Measurements from ENCODE around the gene ZSCAN22. TPM values are rescaled to one million over a fixed set of nuclear protein-coding genes. Genes with fewer than 3 reads are reported as not detected.

The ZSCAN22 gene
- total RNA-seq (2014; rRNA removed) (4.0 and 4.3 TPM in 2 replicates), Bru-seq, nascent RNA (percentile 66 among the genes with signal in this experiment), BruChase-seq, experiment 1, labeled RNA remaining after a 6-hour chase (percentile 67 among the genes with signal in this experiment), BruChase-seq, experiment 2, labeled RNA remaining after a 2-hour chase (percentile 70 among the genes with signal in this experiment)
- long read RNA-seq, full-length matches to known transcripts = 4 of 20 reads
- long read RNA-seq, partial matches to known transcripts = 0 of 20 reads
- long read RNA-seq, other reads (novel, unspliced or antisense) = 16 of 20 reads

DNA sequence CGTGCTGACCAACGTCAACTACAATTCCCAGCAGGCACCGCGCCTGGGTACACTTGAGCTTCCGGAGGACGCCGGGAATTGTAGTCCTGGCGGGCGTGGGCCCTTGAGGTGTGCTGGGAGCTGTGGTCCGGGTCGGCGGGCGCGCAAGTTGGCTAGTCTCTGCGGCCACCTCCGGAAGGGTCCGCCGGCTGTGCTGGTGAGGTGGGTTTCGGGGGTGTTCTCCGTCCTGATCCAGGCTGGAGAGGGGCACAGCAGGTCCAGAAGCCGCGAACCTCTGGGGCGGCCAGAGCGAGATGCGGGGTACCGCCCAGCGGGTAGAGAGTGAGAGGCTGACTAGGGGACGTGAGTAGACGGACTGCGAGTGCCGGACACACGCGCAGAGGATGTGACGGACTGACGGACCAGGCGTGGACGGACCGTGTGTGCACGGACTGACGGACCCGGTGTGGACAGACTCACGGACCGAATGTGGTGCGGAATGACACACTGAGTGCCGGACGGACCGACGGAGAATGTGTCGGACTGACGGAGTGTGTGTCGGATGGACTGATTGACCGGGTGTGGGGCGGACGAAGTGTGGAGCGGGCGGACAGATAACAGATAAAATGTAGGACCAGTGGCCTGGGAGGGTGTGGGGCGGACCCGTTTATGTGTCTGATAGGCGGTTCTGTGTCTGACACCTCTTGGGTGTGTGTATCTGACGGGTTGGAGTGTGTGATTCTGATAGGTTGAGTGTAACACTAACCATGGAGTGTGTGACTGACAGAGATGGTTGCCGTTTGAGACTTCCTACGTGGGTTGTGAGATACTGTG lies at the start of gene ZSCAN22:
TSS of gene ZSCAN22 (plus strand) at position 81 of the 813 bp plus-strand sequence. CDS start 7,809 bp downstream, outside the sequence.
- Histone ChIP-seq H3K9me3 (ENCODE audit: low read length) (no peaks in the 10 kb centered on the region), H3K79me2 (ENCODE audit: low read length) (peaks cover 62% of the 10 kb centered on the region), H3K4me3 (ENCODE audit: low read length) (peak within 1 kb of the TSS; percentile 94), H3K4me2 (ENCODE audit: low read length) (peak within 1 kb of the TSS; percentile 94), H2AFZ (ENCODE audit: low read length) (peak within 1 kb of the TSS; percentile 82), H3K27me3 (ENCODE audit: low read length) (no peaks in the 10 kb centered on the region), H3F3A (ENCODE audit: low read length, unreplicated experiment) (no peaks in the 10 kb centered on the region), H3K36me3 (ENCODE audit: low read depth, low read length) (0 out of 2 replicates have a peak, but pooled peaks cover 4% of the 10 kb centered on the region), H3K4me1 (ENCODE audit: insufficient read depth, low read length) (peaks cover 26% of the 10 kb centered on the region), H3K9ac (ENCODE audit: low read length) (peak within 1 kb of the TSS; percentile 87), H3K9me2 (replicated peaks; ENCODE audit: low read length) (no peaks in the 10 kb centered on the region), H3K27ac (ENCODE audit: low read length) (peak within 1 kb of the TSS; percentile 63), H4K20me1 (ENCODE audit: low read length) (peaks cover 5% of the 10 kb centered on the region; the same call in 1 of the 2 replicates)
- no peak for TF ChIP-seq EZH2 (IDR thresholded peaks at IDR 0.05; ENCODE audit: low read length, unreplicated experiment)
- TF ChIP-seq, protein P1, sequence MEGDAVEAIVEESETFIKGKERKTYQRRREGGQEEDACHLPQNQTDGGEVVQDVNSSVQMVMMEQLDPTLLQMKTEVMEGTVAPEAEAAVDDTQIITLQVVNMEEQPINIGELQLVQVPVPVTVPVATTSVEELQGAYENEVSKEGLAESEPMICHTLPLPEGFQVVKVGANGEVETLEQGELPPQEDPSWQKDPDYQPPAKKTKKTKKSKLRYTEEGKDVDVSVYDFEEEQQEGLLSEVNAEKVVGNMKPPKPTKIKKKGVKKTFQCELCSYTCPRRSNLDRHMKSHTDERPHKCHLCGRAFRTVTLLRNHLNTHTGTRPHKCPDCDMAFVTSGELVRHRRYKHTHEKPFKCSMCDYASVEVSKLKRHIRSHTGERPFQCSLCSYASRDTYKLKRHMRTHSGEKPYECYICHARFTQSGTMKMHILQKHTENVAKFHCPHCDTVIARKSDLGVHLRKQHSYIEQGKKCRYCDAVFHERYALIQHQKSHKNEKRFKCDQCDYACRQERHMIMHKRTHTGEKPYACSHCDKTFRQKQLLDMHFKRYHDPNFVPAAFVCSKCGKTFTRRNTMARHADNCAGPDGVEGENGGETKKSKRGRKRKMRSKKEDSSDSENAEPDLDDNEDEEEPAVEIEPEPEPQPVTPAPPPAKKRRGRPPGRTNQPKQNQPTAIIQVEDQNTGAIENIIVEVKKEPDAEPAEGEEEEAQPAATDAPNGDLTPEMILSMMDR (conservative IDR thresholded peaks at IDR 0.05; ENCODE audit: low read depth, low read length) = no peak
- TF ChIP-seq EZH2phosphoT487 (IDR thresholded peaks at IDR 0.05; ENCODE audit: borderline replicate concordance, low read length) = no peak
- TSS peak; percentile 37 for BruUV-seq (replicated peaks)
- intact Hi-C loops (cut with micrococcal nuclease) = loop anchor here (1.0 to 5.0 kb wide), 4 partner anchors 22 to 144 kb away; partner anchors contain the start of genes ERVK3-1 and ZNF274
- ATAC-seq (peak; percentile 85), DNase-seq (peak; percentile 99)
- CTCF ChIA-PET = no interaction called here
- POLR2A ChIA-PET (ENCODE audit: unreplicated experiment) = no interaction called here

DNA sequence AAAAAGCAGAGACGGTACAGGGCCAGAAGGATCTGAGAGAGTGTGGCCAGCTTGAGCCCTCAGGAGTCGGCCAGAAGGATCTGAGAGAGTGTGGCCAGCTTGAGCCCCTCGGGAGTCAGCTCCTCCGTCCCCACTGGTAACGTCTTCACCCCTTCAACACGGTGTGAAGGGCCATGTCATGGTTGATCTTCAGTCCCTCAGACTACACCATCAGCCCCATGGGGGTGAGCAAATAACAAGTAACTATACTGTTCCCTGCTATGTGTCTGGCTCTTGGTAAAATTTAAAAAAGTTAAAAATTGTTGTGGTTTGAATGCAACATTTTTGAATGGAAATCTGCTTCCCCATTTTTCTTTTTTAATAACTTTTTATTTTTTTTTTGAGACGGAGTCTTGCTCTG lies 49.6 kb upstream of the ZSCAN22 start:
- TF ChIP-seq EZH2phosphoT487 (IDR thresholded peaks at IDR 0.05; ENCODE audit: borderline replicate concordance, low read length) (no peak), EZH2 (IDR thresholded peaks at IDR 0.05; ENCODE audit: low read length, unreplicated experiment) (no peak)
- TF ChIP-seq, protein P1 (conservative IDR thresholded peaks at IDR 0.05; ENCODE audit: low read depth, low read length) = no peak
- BruUV-seq (replicated peaks) = no TSS peak

More for the DNA sequence above, 49.6 kb upstream of the ZSCAN22 start:
- no peak for ATAC-seq
- H3K9ac ChIP-seq (ENCODE audit: low read length) = no peak overlapping the region
- H3K79me2 ChIP-seq (ENCODE audit: low read length) = peaks cover 51% of the 10 kb centered on the region
- H3K9me3 ChIP-seq (ENCODE audit: low read length) = peaks cover 4% of the 10 kb centered on the region; the same call in 1 of the 2 replicates
- H3K36me3 ChIP-seq (ENCODE audit: low read depth, low read length) = peaks cover 46% of the 10 kb centered on the region
- no peak for DNase-seq
- H4K20me1 ChIP-seq (ENCODE audit: low read length) = no peaks in the 10 kb centered on the region
- H3K9me2 ChIP-seq (replicated peaks; ENCODE audit: low read length) = no peaks in the 10 kb centered on the region
- intact Hi-C loops (cut with micrococcal nuclease) = no loop called here
- no peak overlapping the region for H3K4me3 ChIP-seq (ENCODE audit: low read length)
- ChIA-PET POLR2A (ENCODE audit: unreplicated experiment) (no interaction called here), CTCF (no interaction called here)
- peaks cover 24% of the 10 kb centered on the region for H3K4me1 ChIP-seq (ENCODE audit: insufficient read depth, low read length)
- no peak overlapping the region for H3K27ac ChIP-seq (ENCODE audit: low read length)
- peaks cover 14% of the 10 kb centered on the region for H3F3A ChIP-seq (ENCODE audit: low read length, unreplicated experiment)
- no peaks in the 10 kb centered on the region for H3K27me3 ChIP-seq (ENCODE audit: low read length)
- no peak overlapping the region; the same call in 1 of the 2 replicates for H3K4me2 ChIP-seq (ENCODE audit: low read length)
- no peak overlapping the region for H2AFZ ChIP-seq (ENCODE audit: low read length)

All from PC-3 (cell line).